Measurements from ENCODE around the gene LRRTM3.

LRRTM3 gene

GRCh38 chr10:67114945-67115344 is 189.1 kb downstream of the LRRTM3 start:
- H3K4me1 ChIP-seq (ENCODE audit: control insufficient read depth, insufficient read depth, low read length): no peaks in the 10 kb centered on the region
- no peaks in the 10 kb centered on the region for H3K36me3 ChIP-seq (ENCODE audit: control insufficient read depth in 2 of 2, insufficient read depth in 2 of 2, low read length in 2 of 2)
- no peak overlapping the region for H3K9ac ChIP-seq (ENCODE audit: low read length in 2 of 2)
- H3K27me3 ChIP-seq (ENCODE audit: control insufficient read depth in 1 of 2, insufficient read depth in 2 of 2, low read length in 2 of 2): no peaks in the 10 kb centered on the region
- H3K27ac ChIP-seq (ENCODE audit: low read length): no peak overlapping the region
- no peaks in the 10 kb centered on the region for H3K9me3 ChIP-seq (ENCODE audit: control insufficient read depth in 2 of 2, low read length in 2 of 2)
- H3K4me3 ChIP-seq (ENCODE audit: low read length in 2 of 2): no peak overlapping the region

GRCh38 chr10:67115972-67116371 is 190.1 kb downstream of the LRRTM3 start:
- H3K9me3 ChIP-seq (ENCODE audit: control insufficient read depth in 2 of 2, low read length in 2 of 2): no peaks in the 10 kb centered on the region
- no peak overlapping the region for H3K27ac ChIP-seq (ENCODE audit: low read length)
- no peaks in the 10 kb centered on the region for H3K27me3 ChIP-seq (ENCODE audit: control insufficient read depth in 1 of 2, insufficient read depth in 2 of 2, low read length in 2 of 2)
- H3K36me3 ChIP-seq (ENCODE audit: control insufficient read depth in 2 of 2, insufficient read depth in 2 of 2, low read length in 2 of 2): no peaks in the 10 kb centered on the region
- no peak overlapping the region for H3K4me3 ChIP-seq (ENCODE audit: low read length in 2 of 2)
- H3K4me1 ChIP-seq (ENCODE audit: control insufficient read depth, insufficient read depth, low read length): no peaks in the 10 kb centered on the region
- no peak overlapping the region for H3K9ac ChIP-seq (ENCODE audit: low read length in 2 of 2)

DNA sequence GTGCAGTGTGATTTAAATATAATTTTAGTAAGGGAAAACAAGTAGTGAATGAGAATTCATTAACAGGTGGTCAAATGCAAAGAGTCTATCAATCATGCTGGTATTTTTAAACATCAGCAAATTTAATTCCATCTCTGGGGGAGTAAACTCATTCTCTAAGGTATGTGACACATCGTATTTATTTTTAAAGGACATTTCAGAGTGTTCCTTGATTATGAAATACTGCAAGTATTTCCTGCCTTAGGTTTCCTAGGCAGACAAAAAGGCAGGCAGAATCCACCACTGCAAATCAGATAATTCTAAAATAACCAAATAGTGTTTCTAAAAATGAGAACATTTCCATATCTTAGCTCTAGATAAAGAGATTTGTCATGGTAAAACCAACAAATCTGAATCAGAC is 193.8 kb downstream of the LRRTM3 start:
- no peaks in the 10 kb centered on the region for H3K4me1 ChIP-seq (ENCODE audit: control insufficient read depth, insufficient read depth, low read length)
- no peaks in the 10 kb centered on the region for H3K27me3 ChIP-seq (ENCODE audit: control insufficient read depth in 1 of 2, insufficient read depth in 2 of 2, low read length in 2 of 2)
- H3K9me3 ChIP-seq (ENCODE audit: control insufficient read depth in 2 of 2, low read length in 2 of 2): no peaks in the 10 kb centered on the region
- no peaks in the 10 kb centered on the region for H3K36me3 ChIP-seq (ENCODE audit: control insufficient read depth in 2 of 2, insufficient read depth in 2 of 2, low read length in 2 of 2)
- no peak overlapping the region for H3K9ac ChIP-seq (ENCODE audit: low read length in 2 of 2)
- no peak overlapping the region for H3K4me3 ChIP-seq (ENCODE audit: low read length in 2 of 2)
- no peak overlapping the region for H3K27ac ChIP-seq (ENCODE audit: low read length)

- H3K9me3 ChIP-seq (ENCODE audit: control insufficient read depth in 2 of 2, low read length in 2 of 2): no peaks in the 10 kb centered on the region
- no peak overlapping the region for H3K27ac ChIP-seq (ENCODE audit: low read length)
- no peaks in the 10 kb centered on the region for H3K27me3 ChIP-seq (ENCODE audit: control insufficient read depth in 1 of 2, insufficient read depth in 2 of 2, low read length in 2 of 2)
- H3K4me3 ChIP-seq (ENCODE audit: low read length in 2 of 2): no peak overlapping the region
- H3K4me1 ChIP-seq (ENCODE audit: control insufficient read depth, insufficient read depth, low read length): no peaks in the 10 kb centered on the region
- no peaks in the 10 kb centered on the region for H3K36me3 ChIP-seq (ENCODE audit: control insufficient read depth in 2 of 2, insufficient read depth in 2 of 2, low read length in 2 of 2)
- H3K9ac ChIP-seq (ENCODE audit: low read length in 2 of 2): no peak overlapping the region
Observed at GRCh38 chr10:67127441-67127840, 201.6 kb downstream of the LRRTM3 start.

DNA sequence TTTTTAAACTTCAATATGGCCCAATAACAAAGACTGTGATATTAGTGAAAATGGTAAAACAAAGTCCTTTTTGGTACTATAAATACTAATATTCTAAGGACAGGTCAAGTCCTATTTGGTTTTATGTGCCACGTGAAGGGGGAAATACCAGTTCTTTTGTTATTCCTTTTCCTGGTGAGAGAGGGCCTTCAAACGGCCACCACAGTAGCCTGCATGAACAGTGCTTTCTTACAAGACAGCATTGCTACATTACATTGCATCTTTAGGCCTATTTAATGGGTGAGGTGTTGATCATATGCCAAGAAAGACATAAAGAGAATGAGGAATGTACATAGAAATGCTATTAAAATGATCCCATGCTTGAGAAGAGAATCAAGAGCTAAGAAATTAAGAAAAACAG is 214.8 kb downstream of the LRRTM3 start:
- H3K27ac ChIP-seq (ENCODE audit: low read length): no peak overlapping the region

GRCh38 chr10:67141300-67141699 is 215.5 kb downstream of the LRRTM3 start:
- Histone ChIP-seq H3K9ac (ENCODE audit: low read length in 2 of 2) (no peak overlapping the region), H3K4me3 (ENCODE audit: low read length in 2 of 2) (no peak overlapping the region), H3K4me1 (ENCODE audit: control insufficient read depth, insufficient read depth, low read length) (no peaks in the 10 kb centered on the region), H3K36me3 (ENCODE audit: control insufficient read depth in 2 of 2, insufficient read depth in 2 of 2, low read length in 2 of 2) (no peaks in the 10 kb centered on the region), H3K27ac (ENCODE audit: low read length) (no peak overlapping the region), H3K27me3 (ENCODE audit: control insufficient read depth in 1 of 2, insufficient read depth in 2 of 2, low read length in 2 of 2) (no peaks in the 10 kb centered on the region), H3K9me3 (ENCODE audit: control insufficient read depth in 2 of 2, low read length in 2 of 2) (no peaks in the 10 kb centered on the region)

More for the DNA sequence above, 214.8 kb downstream of the LRRTM3 start:
- Histone ChIP-seq H3K4me3 (ENCODE audit: low read length in 2 of 2) (no peak overlapping the region), H3K36me3 (ENCODE audit: control insufficient read depth in 2 of 2, insufficient read depth in 2 of 2, low read length in 2 of 2) (no peaks in the 10 kb centered on the region), H3K9me3 (ENCODE audit: control insufficient read depth in 2 of 2, low read length in 2 of 2) (no peaks in the 10 kb centered on the region), H3K9ac (ENCODE audit: low read length in 2 of 2) (no peak overlapping the region), H3K27me3 (ENCODE audit: control insufficient read depth in 1 of 2, insufficient read depth in 2 of 2, low read length in 2 of 2) (no peaks in the 10 kb centered on the region), H3K4me1 (ENCODE audit: control insufficient read depth, insufficient read depth, low read length) (no peaks in the 10 kb centered on the region)

DNA sequence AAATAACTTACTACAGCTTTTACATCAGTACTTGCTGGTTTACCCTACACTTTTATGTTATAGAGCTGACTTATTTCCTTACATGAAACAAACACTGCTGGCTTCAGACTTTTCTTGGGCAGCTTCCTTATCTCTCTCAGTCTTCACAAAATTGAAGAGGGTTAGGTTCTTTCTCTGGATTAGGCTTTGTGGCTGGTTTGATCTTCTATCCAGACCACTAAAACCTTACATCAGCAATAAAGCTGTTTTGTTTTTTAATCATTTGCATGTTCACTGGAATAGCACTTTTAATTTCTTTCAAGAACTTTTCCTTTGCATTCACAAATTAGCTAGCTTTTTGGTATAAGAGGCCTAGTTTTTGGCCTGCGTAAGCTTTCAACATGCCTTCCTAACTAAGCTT is 218.7 kb downstream of the LRRTM3 start:
- H3K9ac ChIP-seq (ENCODE audit: low read length in 2 of 2): no peak overlapping the region
- H3K27me3 ChIP-seq (ENCODE audit: control insufficient read depth in 1 of 2, insufficient read depth in 2 of 2, low read length in 2 of 2): no peaks in the 10 kb centered on the region
- H3K4me3 ChIP-seq (ENCODE audit: low read length in 2 of 2): no peak overlapping the region
- no peaks in the 10 kb centered on the region for H3K36me3 ChIP-seq (ENCODE audit: control insufficient read depth in 2 of 2, insufficient read depth in 2 of 2, low read length in 2 of 2)
- no peaks in the 10 kb centered on the region for H3K4me1 ChIP-seq (ENCODE audit: control insufficient read depth, insufficient read depth, low read length)
- H3K27ac ChIP-seq (ENCODE audit: low read length): no peak overlapping the region
- no peaks in the 10 kb centered on the region for H3K9me3 ChIP-seq (ENCODE audit: control insufficient read depth in 2 of 2, low read length in 2 of 2)

Measured in stomach smooth muscle (tissue), 2 donors.